Panc1 (cell line): ENCODE data around the gene EXTL1.

Experiments used
- POLR2AphosphoS5 ChIP-seq: IDR thresholded peaks from 2 replicates; pipeline ENCODE4 v1.6.1; 2012; ENCODE audit warnings: mild to moderate bottlenecking, low read depth, low read length, moderate library complexity
- TF ChIP-seq, protein P1 (sequence below): fragments of 450-650 bp; IDR thresholded peaks from 2 replicates; pipeline ENCODE4 v1.5.1; 2017; ENCODE audit warnings: mild to moderate bottlenecking

DNA sequence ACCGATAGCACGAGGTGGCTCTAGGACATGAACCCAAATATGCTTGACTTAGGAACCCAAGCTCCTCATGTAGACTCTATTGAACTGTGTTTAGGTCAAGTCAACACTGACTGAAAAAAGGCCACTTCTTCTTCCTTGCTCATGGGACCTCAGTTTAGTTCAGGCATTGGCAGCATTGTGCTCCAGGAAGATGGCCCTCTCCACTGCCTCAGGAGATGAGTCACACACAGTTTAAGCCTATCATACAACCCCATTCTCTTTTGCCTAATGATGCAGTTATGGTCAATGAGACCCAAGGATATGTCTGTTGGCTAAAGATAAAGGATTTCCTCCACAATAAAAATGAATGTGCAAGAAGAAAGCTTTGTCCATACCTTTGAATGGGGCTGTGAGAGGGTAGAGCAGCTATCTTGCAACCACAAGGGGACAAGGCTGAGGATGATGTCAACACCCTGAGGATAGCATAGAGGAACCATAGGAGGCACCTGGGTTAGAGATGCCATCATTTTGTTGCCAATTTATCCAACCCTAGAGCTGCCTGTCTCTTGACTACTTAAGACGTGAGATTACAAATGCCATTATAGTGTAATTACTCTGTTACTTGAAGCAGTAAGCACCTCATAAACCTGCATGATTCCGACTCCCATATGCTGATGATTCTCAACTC lies 48.9 kb downstream of the EXTL1 start:
- TF ChIP-seq, protein P1, sequence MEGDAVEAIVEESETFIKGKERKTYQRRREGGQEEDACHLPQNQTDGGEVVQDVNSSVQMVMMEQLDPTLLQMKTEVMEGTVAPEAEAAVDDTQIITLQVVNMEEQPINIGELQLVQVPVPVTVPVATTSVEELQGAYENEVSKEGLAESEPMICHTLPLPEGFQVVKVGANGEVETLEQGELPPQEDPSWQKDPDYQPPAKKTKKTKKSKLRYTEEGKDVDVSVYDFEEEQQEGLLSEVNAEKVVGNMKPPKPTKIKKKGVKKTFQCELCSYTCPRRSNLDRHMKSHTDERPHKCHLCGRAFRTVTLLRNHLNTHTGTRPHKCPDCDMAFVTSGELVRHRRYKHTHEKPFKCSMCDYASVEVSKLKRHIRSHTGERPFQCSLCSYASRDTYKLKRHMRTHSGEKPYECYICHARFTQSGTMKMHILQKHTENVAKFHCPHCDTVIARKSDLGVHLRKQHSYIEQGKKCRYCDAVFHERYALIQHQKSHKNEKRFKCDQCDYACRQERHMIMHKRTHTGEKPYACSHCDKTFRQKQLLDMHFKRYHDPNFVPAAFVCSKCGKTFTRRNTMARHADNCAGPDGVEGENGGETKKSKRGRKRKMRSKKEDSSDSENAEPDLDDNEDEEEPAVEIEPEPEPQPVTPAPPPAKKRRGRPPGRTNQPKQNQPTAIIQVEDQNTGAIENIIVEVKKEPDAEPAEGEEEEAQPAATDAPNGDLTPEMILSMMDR, result no peak
- no peak for TF ChIP-seq POLR2AphosphoS5
